Neural progenitor cell (in vitro differentiated cells): Measurements from ENCODE around the gene HOXA10. TPM values are rescaled to one million over a fixed set of nuclear protein-coding genes. Genes with fewer than 3 reads are reported as not detected.

Experiments
- DNase-seq: peaks from one replicate; pipeline ENCODE4 v3.0.0-alpha.2; 2016; ENCODE audit warnings: low spot score
- H2AFZ ChIP-seq: fragments of 200-600 bp; sonication (generic); replicated peaks from 2 replicates; pipeline ENCODE4 v1.6.1; 2016; ENCODE audit warnings: antibody characterized with exemption
- H3F3A ChIP-seq: fragments of 200-600 bp; sonication (generic); 2 replicates; pipeline ENCODE4 v1.6.1; 2016; ENCODE audit warnings: antibody characterized with exemption, low read depth
- H3K27ac ChIP-seq: fragments of 200-600 bp; sonication (generic); 2 replicates; pipeline ENCODE4 v1.5.1; 2016; ENCODE audit warnings: mild to moderate bottlenecking
- H3K27me3 ChIP-seq: fragments of 200-600 bp; sonication (generic); 2 replicates; pipeline ENCODE4 v1.6.1; 2016; ENCODE audit warnings: mild to moderate bottlenecking, moderate library complexity
- H3K36me3 ChIP-seq: fragments of 200-600 bp; sonication (generic); 2 replicates; pipeline ENCODE4 v1.5.1; 2016
- H3K4me1 ChIP-seq: fragments of 200-600 bp; sonication (generic); 2 replicates; pipeline ENCODE4 v1.6.1; 2016; ENCODE audit warnings: mixed run types
- H3K4me2 ChIP-seq: fragments of 200-600 bp; sonication (generic); 2 replicates; pipeline ENCODE4 v1.6.1; 2016
- H3K4me3 ChIP-seq: fragments of 200-600 bp; sonication (generic); 2 replicates; pipeline ENCODE4 v1.5.1; 2016
- H3K79me2 ChIP-seq: fragments of 200-600 bp; sonication (generic); 2 replicates; pipeline ENCODE4 v1.6.1; 2016; ENCODE audit warnings: low read depth
- H3K9ac ChIP-seq: fragments of 200-600 bp; sonication (generic); 2 replicates; pipeline ENCODE4 v1.6.1; 2016
- H3K9me3 ChIP-seq: fragments of 200-600 bp; sonication (generic); 2 replicates; pipeline ENCODE4 v1.5.1; 2016; ENCODE audit warnings: low read depth
- H4K20me1 ChIP-seq: fragments of 200-600 bp; sonication (generic); 2 replicates; pipeline ENCODE4 v1.6.1; 2016; ENCODE audit warnings: low read depth
- H3K27ac Mint-ChIP-seq: 3 replicates; pipeline ENCODE4 v1.8.0; 2021; ENCODE audit warnings: mixed read lengths
- H3K27me3 Mint-ChIP-seq: 2 replicates; pipeline ENCODE4 v1.8.0; 2022; ENCODE audit warnings: low read depth, mild to moderate bottlenecking, inconsistent platforms, moderate library complexity, mixed read lengths; ENCODE audit not compliant: insufficient read depth
- H3K36me3 Mint-ChIP-seq: 3 replicates; pipeline ENCODE4 v1.8.0; 2021; ENCODE audit warnings: mixed read lengths
- H3K4me1 Mint-ChIP-seq: 3 replicates; pipeline ENCODE4 v1.8.0; 2021; ENCODE audit warnings: mixed read lengths
- H3K4me3 Mint-ChIP-seq: 3 replicates; pipeline ENCODE4 v1.8.0; 2021; ENCODE audit warnings: mild to moderate bottlenecking, moderate library complexity, mixed read lengths
- H3K9me3 Mint-ChIP-seq: 3 replicates; pipeline ENCODE4 v1.8.0; 2020; ENCODE audit warnings: mixed read lengths
- EZH2 ChIP-seq: fragments of 200-600 bp; sonication (generic); IDR thresholded peaks from 2 replicates; pipeline ENCODE4 v1.6.1; 2017; ENCODE audit warnings: antibody characterized with exemption, mild to moderate bottlenecking, moderate library complexity
- EZH2phosphoT487 ChIP-seq: fragments of 200-600 bp; sonication (generic); IDR thresholded peaks from 2 replicates; pipeline ENCODE4 v1.6.1; 2017; ENCODE audit warnings: antibody characterized with exemption
- total RNA-seq: library from RNA; depleted of rRNA; stranded (reverse); fragments of >200 nt; gene quantifications from 2 replicates; pipeline ENCODE4 v1.2.3, GENCODE V29; 2015; ENCODE audit warnings: low replicate concordance
- TF ChIP-seq, protein P1 (sequence below): fragments of 200-600 bp; sonication (generic); IDR thresholded peaks from 2 replicates; pipeline ENCODE4 v1.5.1; 2017; ENCODE audit warnings: antibody characterized with exemption, mild to moderate bottlenecking

Gene HOXA10
- total RNA-seq, 1 donor from 2014 or later: not detected

DNA sequence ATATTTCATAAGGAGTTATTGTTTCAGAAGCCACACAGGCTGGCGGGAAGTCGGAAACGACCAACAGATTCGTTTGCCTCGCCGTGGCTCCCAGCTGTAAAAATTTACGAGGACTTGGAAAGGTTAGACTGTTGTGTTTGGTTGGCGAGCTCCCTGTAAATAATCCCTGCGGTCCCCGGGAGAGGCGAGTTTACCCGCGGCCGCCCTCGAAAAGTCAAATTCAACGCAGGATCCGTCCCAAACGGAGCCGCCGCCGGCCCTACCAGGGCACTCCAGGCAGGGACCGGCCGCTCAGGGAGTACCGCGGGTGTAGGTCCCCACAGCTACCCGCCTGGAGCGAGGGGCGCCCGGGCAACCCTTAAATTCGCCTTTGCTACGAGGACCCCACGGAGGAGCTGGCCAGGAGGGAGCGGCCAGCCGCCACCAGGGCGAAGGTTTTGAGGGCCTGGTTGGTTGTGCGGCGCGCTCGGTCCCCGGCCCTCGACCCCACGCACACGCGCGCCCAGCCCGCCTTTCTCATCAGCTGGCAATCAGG lies 8.1 kb downstream of the HOXA10 start:
- Histone ChIP-seq H3K27me3 (peaks cover 100% of the 10 kb centered on the region), H3K36me3 (no peaks in the 10 kb centered on the region), H3K9ac (no peak overlapping the region), H3K27ac (no peak overlapping the region), H3K79me2 (no peaks in the 10 kb centered on the region), H2AFZ (no peak overlapping the region), H3F3A (no peaks in the 10 kb centered on the region), H3K4me1 (no peaks in the 10 kb centered on the region), H3K4me3 (no peak overlapping the region), H4K20me1 (peaks cover 76% of the 10 kb centered on the region), H3K4me2 (no peak overlapping the region), H3K9me3 (no peaks in the 10 kb centered on the region)
- H3K36me3 Mint-ChIP-seq: no peaks in the 10 kb centered on the region
- H3K4me1 Mint-ChIP-seq: no peaks in the 10 kb centered on the region
- TF ChIP-seq, protein P1, sequence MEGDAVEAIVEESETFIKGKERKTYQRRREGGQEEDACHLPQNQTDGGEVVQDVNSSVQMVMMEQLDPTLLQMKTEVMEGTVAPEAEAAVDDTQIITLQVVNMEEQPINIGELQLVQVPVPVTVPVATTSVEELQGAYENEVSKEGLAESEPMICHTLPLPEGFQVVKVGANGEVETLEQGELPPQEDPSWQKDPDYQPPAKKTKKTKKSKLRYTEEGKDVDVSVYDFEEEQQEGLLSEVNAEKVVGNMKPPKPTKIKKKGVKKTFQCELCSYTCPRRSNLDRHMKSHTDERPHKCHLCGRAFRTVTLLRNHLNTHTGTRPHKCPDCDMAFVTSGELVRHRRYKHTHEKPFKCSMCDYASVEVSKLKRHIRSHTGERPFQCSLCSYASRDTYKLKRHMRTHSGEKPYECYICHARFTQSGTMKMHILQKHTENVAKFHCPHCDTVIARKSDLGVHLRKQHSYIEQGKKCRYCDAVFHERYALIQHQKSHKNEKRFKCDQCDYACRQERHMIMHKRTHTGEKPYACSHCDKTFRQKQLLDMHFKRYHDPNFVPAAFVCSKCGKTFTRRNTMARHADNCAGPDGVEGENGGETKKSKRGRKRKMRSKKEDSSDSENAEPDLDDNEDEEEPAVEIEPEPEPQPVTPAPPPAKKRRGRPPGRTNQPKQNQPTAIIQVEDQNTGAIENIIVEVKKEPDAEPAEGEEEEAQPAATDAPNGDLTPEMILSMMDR: no peak
- TF ChIP-seq EZH2 (no peak), EZH2phosphoT487 (no peak)
- no peak overlapping the region for H3K27ac Mint-ChIP-seq
- no peak overlapping the region for H3K4me3 Mint-ChIP-seq
- DNase-seq: no peak
- H3K27me3 Mint-ChIP-seq: peaks cover 87% of the 10 kb centered on the region
- H3K9me3 Mint-ChIP-seq: peaks cover 3% of the 10 kb centered on the region

DNA sequence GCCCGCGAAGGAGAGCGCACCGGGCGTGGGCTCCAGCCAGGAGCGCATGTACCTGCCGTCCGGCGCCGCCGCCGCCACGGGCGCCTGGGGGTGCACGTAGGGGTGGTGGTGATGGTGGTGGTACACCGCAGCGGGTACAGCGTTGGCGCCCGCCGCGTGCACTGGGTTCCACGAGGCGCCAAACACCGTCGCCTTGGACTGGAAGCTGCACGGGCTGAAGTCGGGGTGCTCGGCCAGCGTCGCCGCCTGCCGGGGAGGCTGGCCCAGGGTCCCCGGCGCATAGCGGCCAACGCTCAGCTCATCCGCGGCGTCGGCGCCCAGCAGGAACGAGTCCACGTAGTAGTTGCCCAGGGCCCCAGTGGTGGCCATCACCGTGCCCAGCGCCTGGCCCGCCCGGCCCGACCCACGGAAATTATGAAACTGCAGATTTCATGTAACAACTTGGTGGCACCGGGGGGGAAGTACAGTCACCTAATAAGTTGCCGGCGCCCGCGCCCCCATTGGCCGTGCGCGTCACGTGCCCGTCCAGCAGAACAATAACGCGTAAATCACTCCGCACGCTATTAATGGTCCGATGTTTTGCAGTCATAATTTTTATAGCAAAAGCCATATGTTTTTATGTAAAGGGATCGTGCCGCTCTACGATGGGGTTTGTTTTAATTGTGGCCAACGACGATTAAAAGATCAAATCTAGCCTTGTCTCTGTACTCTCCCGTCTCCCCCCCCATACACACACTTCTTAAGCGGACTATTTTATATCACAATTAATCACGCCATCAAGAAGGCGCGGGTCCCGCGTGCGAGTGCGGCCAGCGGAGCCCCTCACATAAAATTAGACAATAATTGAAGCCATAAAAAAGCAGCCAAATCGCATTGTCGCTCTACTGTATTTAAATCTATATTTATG lies 8.8 kb downstream of the HOXA10 start, which contains the start of gene HOXA9:
Gene HOXA9 (minus strand): TSS at position 449 of the 907 bp plus-strand sequence. CDS start 80 bp downstream, at position 369.
- peaks cover 69% of the 10 kb centered on the region for H4K20me1 ChIP-seq
- H3K4me3 ChIP-seq: peak within 1 kb of the TSS; percentile 12
- peaks cover 3% of the 10 kb centered on the region for H3K9me3 Mint-ChIP-seq
- H3K79me2 ChIP-seq: no peaks in the 10 kb centered on the region
- no peaks in the 10 kb centered on the region for H3K36me3 Mint-ChIP-seq
- peak within 1 kb of the TSS; percentile 8 for H2AFZ ChIP-seq
- H3K4me1 Mint-ChIP-seq: no peaks in the 10 kb centered on the region
- no peaks in the 10 kb centered on the region for H3F3A ChIP-seq
- H3K4me1 ChIP-seq: no peaks in the 10 kb centered on the region
- TF ChIP-seq, protein P1: no peak
- TF ChIP-seq EZH2: peak; percentile 93
- TF ChIP-seq EZH2phosphoT487: peak; percentile 96
- no peaks in the 10 kb centered on the region for H3K9me3 ChIP-seq
- peaks cover 100% of the 10 kb centered on the region for H3K27me3 ChIP-seq
- no peak for DNase-seq
- no peaks in the 10 kb centered on the region for H3K36me3 ChIP-seq
- no peak within 1 kb of the TSS for H3K27ac Mint-ChIP-seq
- peaks cover 85% of the 10 kb centered on the region for H3K27me3 Mint-ChIP-seq
- no peak within 1 kb of the TSS for H3K4me3 Mint-ChIP-seq
- no peak within 1 kb of the TSS for H3K9ac ChIP-seq
- no peak within 1 kb of the TSS for H3K27ac ChIP-seq
- H3K4me2 ChIP-seq: peak within 1 kb of the TSS; percentile 16

DNA sequence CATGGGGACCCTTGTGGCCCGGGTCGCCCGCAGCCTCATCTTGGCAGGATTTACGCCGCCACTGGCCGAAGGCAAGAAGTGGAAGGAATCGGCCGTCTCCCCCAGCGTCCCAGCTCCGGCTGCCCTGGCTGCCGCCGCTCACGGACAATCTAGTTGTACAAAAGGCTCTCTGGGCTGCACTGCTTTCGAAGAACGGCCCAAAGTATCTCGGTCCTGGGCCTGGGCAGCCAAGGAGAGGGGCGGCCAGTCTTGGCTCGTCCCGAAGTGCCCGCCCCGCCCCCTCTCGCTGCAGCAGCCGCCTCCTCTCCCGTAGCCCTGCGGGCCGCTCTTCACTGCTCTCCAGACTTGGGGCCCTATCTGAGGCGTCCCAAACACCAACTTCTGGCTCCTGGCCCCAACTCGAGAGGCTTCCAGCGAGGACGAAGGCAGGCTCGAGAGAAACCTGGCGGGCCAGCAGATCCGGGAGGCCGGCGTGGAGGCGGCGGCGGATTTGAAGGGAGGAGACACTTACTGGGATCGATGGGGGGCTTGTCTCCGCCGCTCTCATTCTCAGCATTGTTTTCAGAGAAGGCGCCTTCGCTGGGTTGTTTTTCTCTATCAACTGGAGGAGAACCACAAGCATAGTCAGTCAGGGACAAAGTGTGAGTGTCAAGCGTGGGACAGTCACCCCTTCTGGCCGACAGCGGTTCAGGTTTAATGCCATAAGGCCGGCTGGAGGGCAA lies 9.6 kb downstream of the HOXA10 start:
- Mint-ChIP-seq H3K27ac (no peak overlapping the region), H3K9me3 (no peaks in the 10 kb centered on the region), H3K36me3 (no peaks in the 10 kb centered on the region), H3K4me3 (no peak overlapping the region), H3K4me1 (no peaks in the 10 kb centered on the region), H3K27me3 (peaks cover 87% of the 10 kb centered on the region)
- Histone ChIP-seq H3K9me3 (no peaks in the 10 kb centered on the region), H3K4me1 (no peaks in the 10 kb centered on the region), H4K20me1 (peaks cover 60% of the 10 kb centered on the region), H3F3A (no peaks in the 10 kb centered on the region), H3K27me3 (peaks cover 100% of the 10 kb centered on the region), H3K36me3 (no peaks in the 10 kb centered on the region), H3K4me3 (peak overlapping the region; percentile 12), H3K27ac (no peak overlapping the region), H3K4me2 (peak overlapping the region; percentile 16), H3K9ac (no peak overlapping the region), H3K79me2 (no peaks in the 10 kb centered on the region), H2AFZ (peak overlapping the region; percentile 8)
- TF ChIP-seq, protein P1: peak; percentile 53
- peak; percentile 94 for TF ChIP-seq EZH2phosphoT487
- TF ChIP-seq EZH2: peak; percentile 97
- peak; percentile 87 for DNase-seq
